ENCODE results near the gene MARK4.

MARK4 gene

DNA sequence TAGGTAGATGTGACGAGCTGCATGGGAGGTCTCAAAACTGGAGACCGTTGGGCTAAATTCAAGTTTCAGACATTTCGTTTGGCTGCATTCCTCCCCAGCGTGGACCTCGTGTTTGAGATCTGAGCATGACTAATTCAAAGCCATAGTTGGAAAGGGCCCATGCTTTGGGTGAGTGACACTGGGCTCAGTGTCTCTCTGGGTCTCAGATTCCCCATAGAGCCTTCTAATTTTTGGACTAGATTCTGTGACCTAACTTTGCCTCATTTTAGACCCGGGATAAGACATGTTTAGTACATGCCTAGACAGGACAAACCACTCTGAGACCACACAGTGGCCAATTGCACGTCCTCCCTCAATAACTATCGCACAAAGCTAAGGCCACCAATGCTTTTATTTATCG is 55.0 kb downstream of the MARK4 start:
- TF ChIP-seq EP300 (IDR thresholded peaks at IDR 0.05; ENCODE audit: borderline replicate concordance) (no peak), TAF1 (IDR thresholded peaks at IDR 0.05; ENCODE audit: low read depth) (no peak), YY1 (IDR thresholded peaks at IDR 0.05; ENCODE audit: low read depth) (no peak), RAD21 (IDR thresholded peaks at IDR 0.05; ENCODE audit: low read depth) (no peak), TCF12 (IDR thresholded peaks at IDR 0.05; ENCODE audit: low read depth) (no peak), CREB1 (IDR thresholded peaks at IDR 0.05; ENCODE audit: low read depth) (no peak), EGR1 (IDR thresholded peaks at IDR 0.05) (no peak), TEAD4 (IDR thresholded peaks at IDR 0.05) (no peak), CEBPB (IDR thresholded peaks at IDR 0.05) (no peak), ZBTB7A (IDR thresholded peaks at IDR 0.05; ENCODE audit: low read depth) (no peak)
- TF ChIP-seq, protein P1, sequence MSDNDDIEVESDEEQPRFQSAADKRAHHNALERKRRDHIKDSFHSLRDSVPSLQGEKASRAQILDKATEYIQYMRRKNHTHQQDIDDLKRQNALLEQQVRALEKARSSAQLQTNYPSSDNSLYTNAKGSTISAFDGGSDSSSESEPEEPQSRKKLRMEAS (IDR thresholded peaks at IDR 0.05) = no peak; the same call in 1 of the 2 replicates
- TF ChIP-seq, protein P2, sequence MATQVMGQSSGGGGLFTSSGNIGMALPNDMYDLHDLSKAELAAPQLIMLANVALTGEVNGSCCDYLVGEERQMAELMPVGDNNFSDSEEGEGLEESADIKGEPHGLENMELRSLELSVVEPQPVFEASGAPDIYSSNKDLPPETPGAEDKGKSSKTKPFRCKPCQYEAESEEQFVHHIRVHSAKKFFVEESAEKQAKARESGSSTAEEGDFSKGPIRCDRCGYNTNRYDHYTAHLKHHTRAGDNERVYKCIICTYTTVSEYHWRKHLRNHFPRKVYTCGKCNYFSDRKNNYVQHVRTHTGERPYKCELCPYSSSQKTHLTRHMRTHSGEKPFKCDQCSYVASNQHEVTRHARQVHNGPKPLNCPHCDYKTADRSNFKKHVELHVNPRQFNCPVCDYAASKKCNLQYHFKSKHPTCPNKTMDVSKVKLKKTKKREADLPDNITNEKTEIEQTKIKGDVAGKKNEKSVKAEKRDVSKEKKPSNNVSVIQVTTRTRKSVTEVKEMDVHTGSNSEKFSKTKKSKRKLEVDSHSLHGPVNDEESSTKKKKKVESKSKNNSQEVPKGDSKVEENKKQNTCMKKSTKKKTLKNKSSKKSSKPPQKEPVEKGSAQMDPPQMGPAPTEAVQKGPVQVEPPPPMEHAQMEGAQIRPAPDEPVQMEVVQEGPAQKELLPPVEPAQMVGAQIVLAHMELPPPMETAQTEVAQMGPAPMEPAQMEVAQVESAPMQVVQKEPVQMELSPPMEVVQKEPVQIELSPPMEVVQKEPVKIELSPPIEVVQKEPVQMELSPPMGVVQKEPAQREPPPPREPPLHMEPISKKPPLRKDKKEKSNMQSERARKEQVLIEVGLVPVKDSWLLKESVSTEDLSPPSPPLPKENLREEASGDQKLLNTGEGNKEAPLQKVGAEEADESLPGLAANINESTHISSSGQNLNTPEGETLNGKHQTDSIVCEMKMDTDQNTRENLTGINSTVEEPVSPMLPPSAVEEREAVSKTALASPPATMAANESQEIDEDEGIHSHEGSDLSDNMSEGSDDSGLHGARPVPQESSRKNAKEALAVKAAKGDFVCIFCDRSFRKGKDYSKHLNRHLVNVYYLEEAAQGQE (IDR thresholded peaks at IDR 0.05; ENCODE audit: low read depth) = no peak
- TF ChIP-seq, protein P3, sequence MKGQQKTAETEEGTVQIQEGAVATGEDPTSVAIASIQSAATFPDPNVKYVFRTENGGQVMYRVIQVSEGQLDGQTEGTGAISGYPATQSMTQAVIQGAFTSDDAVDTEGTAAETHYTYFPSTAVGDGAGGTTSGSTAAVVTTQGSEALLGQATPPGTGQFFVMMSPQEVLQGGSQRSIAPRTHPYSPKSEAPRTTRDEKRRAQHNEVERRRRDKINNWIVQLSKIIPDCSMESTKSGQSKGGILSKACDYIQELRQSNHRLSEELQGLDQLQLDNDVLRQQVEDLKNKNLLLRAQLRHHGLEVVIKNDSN (IDR thresholded peaks at IDR 0.05) = no peak

DNA sequence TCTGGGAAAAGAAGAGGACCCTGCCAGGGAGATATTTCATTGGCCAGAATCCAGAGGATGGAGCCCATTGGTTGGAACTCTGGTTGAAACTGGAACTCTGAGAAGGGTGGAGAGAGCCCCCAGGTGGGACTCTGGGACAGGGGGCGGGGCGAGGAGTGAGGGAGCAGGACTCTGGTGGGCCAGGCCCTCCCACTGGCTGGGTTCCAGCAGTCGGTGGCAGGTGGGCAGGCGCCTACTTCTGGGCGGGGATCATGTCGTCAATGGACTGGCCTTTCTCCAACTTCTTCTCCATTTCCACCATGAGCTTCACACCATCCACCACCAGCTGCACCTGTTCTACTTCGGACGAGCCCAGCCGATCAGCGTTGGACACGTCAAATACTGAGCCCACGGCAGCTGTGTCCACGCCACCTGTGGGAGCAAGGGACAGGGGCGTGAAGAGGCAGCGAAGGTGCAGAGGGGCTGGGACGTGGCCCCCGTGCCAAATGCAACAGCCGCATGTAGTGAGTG is 55.5 kb downstream of the MARK4 start:
- TF ChIP-seq, protein P1 (IDR thresholded peaks at IDR 0.05) = peak; percentile 90
- TF ChIP-seq YY1 (IDR thresholded peaks at IDR 0.05; ENCODE audit: low read depth) = peak; percentile 9; the same call in 1 of the 2 replicates
- no peak for TF ChIP-seq TAF1 (IDR thresholded peaks at IDR 0.05; ENCODE audit: low read depth)
- TF ChIP-seq NFIC (IDR thresholded peaks at IDR 0.05) = peak; percentile 78
- 0 out of 2 replicates have a peak, but pooled peaks have one; percentile 37 for TF ChIP-seq TCF12 (IDR thresholded peaks at IDR 0.05; ENCODE audit: low read depth)

DNA sequence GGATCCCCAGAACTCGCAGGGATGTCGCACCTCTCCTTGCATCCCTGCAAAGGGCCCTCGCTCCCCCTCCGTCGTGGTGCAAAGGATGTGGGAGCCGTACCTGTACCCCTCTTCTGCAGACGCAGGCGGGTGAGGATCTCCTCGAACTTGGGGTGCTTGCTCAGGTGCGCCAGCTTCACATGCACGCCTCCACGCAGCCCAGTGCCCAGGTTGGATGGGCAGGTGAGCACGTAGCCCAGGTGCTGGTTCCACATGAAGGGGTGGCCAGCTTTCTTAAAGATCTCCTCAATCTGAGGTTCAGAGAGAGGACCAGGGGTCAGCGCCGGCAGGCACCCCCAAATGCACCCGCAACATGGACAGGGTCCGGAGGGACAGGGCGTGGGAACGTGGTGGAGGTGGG is 56.3 kb downstream of the MARK4 start:
- no peak for TF ChIP-seq TAF1 (IDR thresholded peaks at IDR 0.05; ENCODE audit: low read depth)
- TF ChIP-seq YY1 (IDR thresholded peaks at IDR 0.05; ENCODE audit: low read depth) = no peak
- TF ChIP-seq, protein P2 (IDR thresholded peaks at IDR 0.05; ENCODE audit: low read depth) = no peak
- no peak for TF ChIP-seq TEAD4 (IDR thresholded peaks at IDR 0.05)
- TF ChIP-seq EGR1 (IDR thresholded peaks at IDR 0.05) = no peak
- TF ChIP-seq, protein P1 (IDR thresholded peaks at IDR 0.05) = no peak
- no peak for TF ChIP-seq TCF12 (IDR thresholded peaks at IDR 0.05; ENCODE audit: low read depth)
- no peak for TF ChIP-seq EP300 (IDR thresholded peaks at IDR 0.05; ENCODE audit: borderline replicate concordance)
- TF ChIP-seq FOXM1 (IDR thresholded peaks at IDR 0.05; ENCODE audit: borderline replicate concordance, low read depth) = no peak
- TF ChIP-seq CREB1 (IDR thresholded peaks at IDR 0.05; ENCODE audit: low read depth) = no peak
- no peak for TF ChIP-seq RAD21 (IDR thresholded peaks at IDR 0.05; ENCODE audit: low read depth)
- no peak for TF ChIP-seq ZBTB7A (IDR thresholded peaks at IDR 0.05; ENCODE audit: low read depth)
- TF ChIP-seq, protein P3 (IDR thresholded peaks at IDR 0.05) = no peak

DNA sequence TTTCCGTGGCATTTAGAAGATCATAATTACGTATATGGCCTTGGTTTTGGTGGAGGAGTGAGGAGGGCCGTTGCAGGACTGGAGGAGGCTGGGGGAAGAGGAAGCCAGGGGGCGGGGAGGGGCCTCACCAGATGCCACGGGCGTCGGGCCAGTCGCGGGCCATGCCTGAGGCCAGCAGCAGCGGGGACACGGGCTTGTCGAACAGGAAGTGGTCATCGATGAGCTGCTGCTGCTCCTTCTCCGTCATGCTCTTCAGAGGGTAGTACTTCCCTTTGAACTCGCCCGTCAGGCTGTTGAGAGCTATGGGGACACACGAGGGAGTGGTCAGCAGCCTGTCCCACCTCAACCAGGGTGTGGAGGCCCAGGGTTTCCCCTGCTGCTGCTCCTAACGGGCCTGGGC is 60.5 kb downstream of the MARK4 start:
- TF ChIP-seq ZBTB7A (IDR thresholded peaks at IDR 0.05; ENCODE audit: low read depth) (no peak), RAD21 (IDR thresholded peaks at IDR 0.05; ENCODE audit: low read depth) (no peak), TCF12 (IDR thresholded peaks at IDR 0.05; ENCODE audit: low read depth) (no peak), NFIC (IDR thresholded peaks at IDR 0.05) (no peak), EP300 (IDR thresholded peaks at IDR 0.05; ENCODE audit: borderline replicate concordance) (no peak), CEBPB (IDR thresholded peaks at IDR 0.05) (no peak), CREB1 (IDR thresholded peaks at IDR 0.05; ENCODE audit: low read depth) (no peak)
- TF ChIP-seq, protein P2 (IDR thresholded peaks at IDR 0.05; ENCODE audit: low read depth) = no peak
- TF ChIP-seq, protein P1 (IDR thresholded peaks at IDR 0.05) = no peak
